Posterior vena cava (tissue), 2 donors: ENCODE results near the gene C5. TPM values are rescaled to one million over a fixed set of nuclear protein-coding genes. Genes with fewer than 3 reads are reported as not detected.

Experiments used
- DNase-seq: peaks from one replicate; pipeline ENCODE4 v3.0.0-alpha.2; 2020; ENCODE audit warnings: low spot score
- intact Hi-C, 2 donors: fragments of 100-400 bp; cut with DNase I; formaldehyde crosslinking; loops; one replicate each; pipeline versions ENCODE4 v1.14.1 to v1.14.2; 2022 to 2023
- total RNA-seq, 2 donors: library from RNA; stranded (reverse); fragmentation: NEBNext Ultra II Directional; extraction: Animal tissue kit (Norgen Biotek cat#: 25700); gene quantifications; one replicate each; pipeline ENCODE4 v1.2.1, GENCODE V29; 2021
- donor health status: DM: yes; HTN: yes; CAD: no.
- donor health status: DM: yes; HTN: yes; CAD: no.

The C5 gene
- total RNA-seq, 2 donors from 2014 or later, result 3.7 to 5.9 TPM

DNA sequence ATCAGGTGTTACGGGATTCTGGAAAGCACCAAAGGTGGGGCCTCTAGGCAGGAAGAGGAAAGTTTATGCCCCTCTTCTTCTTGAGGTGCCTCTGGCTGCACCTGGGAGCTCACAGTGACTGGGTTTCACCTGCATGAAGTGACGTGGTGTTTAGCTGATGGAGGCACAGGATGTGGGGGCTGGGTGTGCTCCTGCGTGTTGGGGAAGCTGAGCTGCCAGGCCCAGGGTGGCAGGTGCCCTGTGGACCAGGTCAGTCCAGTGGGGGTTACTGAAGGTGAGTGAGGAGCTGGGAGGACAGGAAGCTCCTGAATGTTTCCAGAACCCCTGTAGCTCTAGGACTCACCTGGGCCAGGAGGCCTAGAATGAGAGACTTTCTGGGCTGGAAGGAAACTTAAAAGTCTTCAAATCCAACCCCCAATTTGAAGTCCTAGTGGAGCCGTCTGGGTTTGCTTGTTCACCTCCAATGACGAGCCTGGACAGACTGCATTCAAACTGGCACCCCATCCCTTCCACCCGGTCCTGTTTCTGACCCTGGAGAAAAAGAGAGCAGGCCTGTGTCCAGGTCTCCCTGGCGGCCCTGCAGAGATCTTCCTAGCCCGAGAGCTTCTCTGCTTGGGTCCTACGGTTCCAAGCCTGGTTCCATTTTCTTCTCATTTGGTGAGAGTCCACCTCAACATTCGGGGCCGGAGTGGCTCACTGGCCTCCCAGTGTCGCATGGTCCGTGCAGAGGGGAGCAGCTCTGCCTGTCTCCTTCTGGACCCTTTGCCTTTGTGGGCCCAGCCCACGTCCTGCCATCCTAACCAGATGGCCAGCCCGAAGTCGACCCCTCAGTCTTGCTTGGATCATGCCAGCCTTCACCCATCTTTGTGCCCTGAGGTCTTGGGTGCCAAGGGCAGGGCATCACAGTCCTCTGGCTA lies 145.8 kb downstream of the C5 start:
- intact Hi-C loops, result no loop called here

DNA sequence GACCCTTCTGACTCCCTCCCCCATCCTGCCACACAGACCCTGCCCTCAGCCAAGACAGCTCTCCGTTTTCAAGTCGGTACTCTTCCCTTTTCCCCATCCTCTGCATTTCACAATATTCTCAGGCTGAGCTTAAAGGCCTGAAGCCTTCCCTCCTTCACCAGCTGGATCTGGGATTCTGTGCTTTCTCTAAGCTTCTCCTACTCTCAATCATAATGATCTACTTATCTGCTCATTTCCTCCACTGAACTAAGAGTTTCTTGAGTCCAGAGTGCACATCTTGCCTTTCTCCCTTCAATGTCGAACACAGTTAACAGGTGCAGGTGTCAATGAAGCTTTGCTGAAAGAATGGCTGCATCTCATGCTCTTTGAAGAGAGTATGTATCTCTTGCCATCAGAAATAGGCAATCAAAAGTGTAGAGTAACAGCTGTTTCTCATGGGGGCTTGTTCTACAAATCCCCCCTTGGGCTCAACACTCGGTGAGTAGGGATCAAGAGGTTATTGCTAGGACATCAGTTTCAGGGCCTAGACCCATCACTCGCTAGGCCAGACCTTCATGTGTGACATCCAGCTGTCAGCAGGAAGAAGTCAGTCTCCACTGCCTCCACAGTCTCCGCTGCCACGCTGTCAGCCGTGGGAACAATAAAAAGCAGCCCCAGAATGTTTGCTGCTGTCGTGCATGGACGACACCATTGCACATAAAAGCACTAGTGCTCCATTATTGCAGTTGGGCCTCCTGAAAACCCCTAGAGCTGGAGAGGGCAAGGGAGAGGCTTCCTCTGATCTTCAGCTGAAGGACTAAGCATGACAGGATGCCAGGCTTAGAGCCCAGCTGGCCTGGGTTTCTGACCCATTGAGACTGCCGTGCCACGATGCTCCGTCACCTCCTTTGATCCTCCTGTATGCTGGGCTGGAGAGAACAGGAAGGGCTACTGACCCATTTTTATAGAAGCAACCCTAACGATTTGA lies 147.2 kb downstream of the C5 start:
- intact Hi-C loops, result no loop called here
- DNase-seq, result no peak

More for the DNA sequence above, 145.8 kb downstream of the C5 start:
- DNase-seq, result no peak

Other genes starting within 250 kb of the C5 start
- gene PSMD5, start 207.4 kb downstream of the C5 start, total RNA-seq, result 10 to 100 TPM; 31.3 to 37.5 TPM
- 10 to 100 TPM; 30.8 to 40.2 TPM for gene PHF19, start 173.1 kb downstream of the C5 start, total RNA-seq
- 10 to 100 TPM; 10.2 to 14.6 TPM for gene TRAF1, start 123.5 kb downstream of the C5 start, total RNA-seq
- 10 to 100 TPM; 13.6 to 15.2 TPM for gene CNTRL, start 24.7 kb upstream of the C5 start, total RNA-seq
- gene RAB14, start 151.6 kb upstream of the C5 start, total RNA-seq, result 10 to 100 TPM; 46.7 to 49.7 TPM
- gene GSN, start 217.9 kb upstream of the C5 start, total RNA-seq, result 1,000 to 10,000 TPM in 1 of 2 donors, 100 to 1,000 TPM in 1; 590 to 1,544 TPM